HepG2 (cell line): Measurements from ENCODE around the gene ARL16. TPM values are rescaled to one million over a fixed set of nuclear protein-coding genes. Genes with fewer than 3 reads are reported as not detected.
A peak's percentile ranks its signal among the peaks of the same experiment; 100 is the strongest.

Source experiments
- FOXM1 ChIP-seq: sonication (generic); formaldehyde crosslinking; IDR thresholded peaks from 2 replicates; pipeline ENCODE4 v1.5.0; 2020; ENCODE audit warnings: missing genetic modification reagents
- GFI1 ChIP-seq: sonication (generic); formaldehyde crosslinking; IDR thresholded peaks from 2 replicates; pipeline ENCODE4 v1.5.0; 2020; ENCODE audit warnings: missing genetic modification reagents, mild to moderate bottlenecking, borderline replicate concordance
- MED8 ChIP-seq: sonication (generic); formaldehyde crosslinking; IDR thresholded peaks from 2 replicates; pipeline ENCODE4 v1.8.1; 2023; ENCODE audit warnings: mild to moderate bottlenecking, missing genetic modification reagents; ENCODE audit not compliant: insufficient replicate concordance
- MXD4 ChIP-seq: IDR thresholded peaks from 2 replicates; pipeline ENCODE4 v1.6.1; 2016; ENCODE audit warnings: mild to moderate bottlenecking, missing biosample characterization, missing genetic modification reagents
- NCOA5 ChIP-seq: sonication (generic); formaldehyde crosslinking; IDR thresholded peaks from 2 replicates; pipeline ENCODE4 v1.4.0; 2020; ENCODE audit warnings: missing genetic modification reagents
- SATB2 ChIP-seq: sonication (generic); formaldehyde crosslinking; IDR thresholded peaks from 2 replicates; pipeline ENCODE4 v1.5.0; 2020; ENCODE audit warnings: missing genetic modification reagents
- SMAD9 ChIP-seq: sonication (generic); formaldehyde crosslinking; IDR thresholded peaks from 2 replicates; pipeline ENCODE4 v1.5.1; 2020; ENCODE audit warnings: mild to moderate bottlenecking, missing genetic modification reagents
- TOPORS ChIP-seq: sonication (generic); formaldehyde crosslinking; IDR thresholded peaks from 2 replicates; pipeline ENCODE4 v1.8.0; 2023; ENCODE audit warnings: mild to moderate bottlenecking, missing genetic modification reagents
- ZNF549 ChIP-seq: sonication (generic); formaldehyde crosslinking; IDR thresholded peaks from 2 replicates; pipeline ENCODE4 v1.5.0; 2020; ENCODE audit warnings: missing genetic modification reagents
- polyA plus RNA-seq, 8 experiments: library from polyadenylated mRNA; depleted of rRNA in 3 of 8; stranded (reverse) in 7 of 8; unstranded in 1 of 8; fragments of >200 nt; fragmentation: Illumina TruSeq in 4 of 8; extraction: Trizol in 4 of 8; gene quantifications; 2 replicates each; pipeline versions ENCODE4 v1.2.1 to v1.2.3, GENCODE V29; 2011 to 2016; ENCODE audit warnings: low read depth in 4 of 8, missing spikeins in 1 of 8, mixed read lengths in 1 of 8; ENCODE audit not compliant: insufficient read depth in 1 of 8
- total RNA-seq, 5 experiments: library from RNA; depleted of rRNA; stranded (reverse); fragments of >200 nt; fragmentation: Illumina TruSeq; extraction: Trizol; gene quantifications; 2 replicates each; pipeline ENCODE4 v1.2.3, GENCODE V29; 2016; ENCODE audit warnings: low read depth in 1 of 5
- TF ChIP-seq, protein P1 (sequence below): IDR thresholded peaks from 2 replicates; pipeline ENCODE4 v1.6.1; 2016
- TF ChIP-seq, protein P2 (sequence below): sonication (generic); formaldehyde crosslinking; IDR thresholded peaks from 2 replicates; pipeline ENCODE4 v1.5.0; 2020; ENCODE audit warnings: missing genetic modification reagents, mild to moderate bottlenecking, borderline replicate concordance
- TF ChIP-seq, protein P3 (sequence below): sonication (generic); formaldehyde crosslinking; IDR thresholded peaks from 2 replicates; pipeline ENCODE4 v1.8.0; 2022; ENCODE audit warnings: missing genetic modification reagents, mild to moderate bottlenecking, moderate library complexity, borderline replicate concordance
- TF ChIP-seq, protein P4 (sequence below): sonication (generic); formaldehyde crosslinking; IDR thresholded peaks from 2 replicates; pipeline ENCODE4 v1.8.0; 2022; ENCODE audit warnings: mild to moderate bottlenecking, missing genetic modification reagents, moderate library complexity
- TF ChIP-seq, protein P5 (sequence below): sonication (generic); formaldehyde crosslinking; IDR thresholded peaks from 2 replicates; pipeline ENCODE4 v1.9.0; 2021; ENCODE audit warnings: missing genetic modification reagents, borderline replicate concordance
- TF ChIP-seq, protein P6 (sequence below): sonication (generic); formaldehyde crosslinking; IDR thresholded peaks from 2 replicates; pipeline ENCODE4 v1.4.0; 2020; ENCODE audit warnings: missing genetic modification reagents
- TF ChIP-seq, protein P7 (sequence below): sonication (generic); formaldehyde crosslinking; conservative IDR thresholded peaks from 2 replicates; pipeline ENCODE4 v1.4.0; 2020; ENCODE audit warnings: missing genetic modification reagents

Gene ARL16
- total and polyA plus RNA-seq, 2 of the 13 experiments (the other 11 are each of a cell fraction or from before 2014, with no cell fraction given), result 20.8 to 30.8 TPM

DNA sequence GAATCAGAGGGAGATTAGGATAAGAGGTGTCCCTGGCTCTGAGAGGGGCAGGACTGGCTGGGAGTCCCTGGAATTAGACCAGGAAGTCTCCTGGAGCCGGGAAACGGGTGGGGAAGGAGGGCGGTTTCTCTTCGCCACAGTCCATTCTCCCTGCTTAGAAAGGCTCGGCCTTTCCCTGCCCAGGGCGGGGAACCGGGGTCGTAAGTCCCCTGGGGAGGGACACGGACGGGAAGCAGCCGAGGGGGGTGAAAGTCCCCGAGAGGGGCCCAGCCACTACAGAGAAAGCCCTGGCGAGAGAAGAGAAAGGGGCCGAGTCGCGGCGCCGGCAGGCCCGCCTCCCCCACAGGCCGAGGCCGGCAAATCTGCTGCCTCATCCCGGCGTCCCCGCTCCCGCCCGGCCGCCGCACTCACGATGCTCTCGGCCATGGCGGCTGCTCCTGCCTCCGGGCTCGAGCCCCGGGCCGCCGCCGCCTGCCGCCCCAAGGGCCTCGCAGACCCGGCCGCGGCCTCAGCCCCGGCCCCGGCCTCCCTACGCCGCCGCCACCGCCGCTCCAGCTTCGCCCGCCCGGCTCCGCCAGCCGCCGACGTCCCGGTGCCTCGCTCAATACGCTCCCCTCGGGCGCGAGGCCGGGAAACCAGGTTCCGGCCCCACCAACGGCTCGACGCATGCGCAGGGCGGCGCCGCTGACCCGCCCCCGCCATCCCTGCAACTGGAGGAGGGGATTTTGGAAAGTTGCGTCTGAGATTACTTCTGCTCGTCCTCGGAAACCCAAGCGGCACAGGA is 46.9 kb downstream of the ARL16 start, which contains the start of the genes NPLOC4 and TSPAN10 (continued):
- TF ChIP-seq NCOA5 (CRISPR knock-in tag), result no peak
- TF ChIP-seq SATB2 (CRISPR knock-in tag), result 0 out of 2 replicates have a peak, but pooled peaks have one; percentile 38
- TF ChIP-seq, protein P1, sequence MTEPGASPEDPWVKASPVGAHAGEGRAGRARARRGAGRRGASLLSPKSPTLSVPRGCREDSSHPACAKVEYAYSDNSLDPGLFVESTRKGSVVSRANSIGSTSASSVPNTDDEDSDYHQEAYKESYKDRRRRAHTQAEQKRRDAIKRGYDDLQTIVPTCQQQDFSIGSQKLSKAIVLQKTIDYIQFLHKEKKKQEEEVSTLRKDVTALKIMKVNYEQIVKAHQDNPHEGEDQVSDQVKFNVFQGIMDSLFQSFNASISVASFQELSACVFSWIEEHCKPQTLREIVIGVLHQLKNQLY, result peak; percentile 58; the same call in 1 of the 2 replicates
- TF ChIP-seq, protein P2, sequence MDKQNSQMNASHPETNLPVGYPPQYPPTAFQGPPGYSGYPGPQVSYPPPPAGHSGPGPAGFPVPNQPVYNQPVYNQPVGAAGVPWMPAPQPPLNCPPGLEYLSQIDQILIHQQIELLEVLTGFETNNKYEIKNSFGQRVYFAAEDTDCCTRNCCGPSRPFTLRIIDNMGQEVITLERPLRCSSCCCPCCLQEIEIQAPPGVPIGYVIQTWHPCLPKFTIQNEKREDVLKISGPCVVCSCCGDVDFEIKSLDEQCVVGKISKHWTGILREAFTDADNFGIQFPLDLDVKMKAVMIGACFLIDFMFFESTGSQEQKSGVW (CRISPR knock-in tag), result no peak
- TF ChIP-seq SMAD9 (CRISPR knock-in tag), result no peak
- no peak for TF ChIP-seq GFI1
- 0 out of 2 replicates have a peak, but pooled peaks have one; percentile 15 for TF ChIP-seq ZNF549 (CRISPR knock-in tag)
- TF ChIP-seq, protein P3, sequence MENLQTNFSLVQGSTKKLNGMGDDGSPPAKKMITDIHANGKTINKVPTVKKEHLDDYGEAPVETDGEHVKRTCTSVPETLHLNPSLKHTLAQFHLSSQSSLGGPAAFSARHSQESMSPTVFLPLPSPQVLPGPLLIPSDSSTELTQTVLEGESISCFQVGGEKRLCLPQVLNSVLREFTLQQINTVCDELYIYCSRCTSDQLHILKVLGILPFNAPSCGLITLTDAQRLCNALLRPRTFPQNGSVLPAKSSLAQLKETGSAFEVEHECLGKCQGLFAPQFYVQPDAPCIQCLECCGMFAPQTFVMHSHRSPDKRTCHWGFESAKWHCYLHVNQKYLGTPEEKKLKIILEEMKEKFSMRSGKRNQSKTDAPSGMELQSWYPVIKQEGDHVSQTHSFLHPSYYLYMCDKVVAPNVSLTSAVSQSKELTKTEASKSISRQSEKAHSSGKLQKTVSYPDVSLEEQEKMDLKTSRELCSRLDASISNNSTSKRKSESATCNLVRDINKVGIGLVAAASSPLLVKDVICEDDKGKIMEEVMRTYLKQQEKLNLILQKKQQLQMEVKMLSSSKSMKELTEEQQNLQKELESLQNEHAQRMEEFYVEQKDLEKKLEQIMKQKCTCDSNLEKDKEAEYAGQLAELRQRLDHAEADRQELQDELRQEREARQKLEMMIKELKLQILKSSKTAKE (CRISPR knock-in tag), result peak; percentile 32; the same call in 1 of the 2 replicates
- TF ChIP-seq, protein P4, sequence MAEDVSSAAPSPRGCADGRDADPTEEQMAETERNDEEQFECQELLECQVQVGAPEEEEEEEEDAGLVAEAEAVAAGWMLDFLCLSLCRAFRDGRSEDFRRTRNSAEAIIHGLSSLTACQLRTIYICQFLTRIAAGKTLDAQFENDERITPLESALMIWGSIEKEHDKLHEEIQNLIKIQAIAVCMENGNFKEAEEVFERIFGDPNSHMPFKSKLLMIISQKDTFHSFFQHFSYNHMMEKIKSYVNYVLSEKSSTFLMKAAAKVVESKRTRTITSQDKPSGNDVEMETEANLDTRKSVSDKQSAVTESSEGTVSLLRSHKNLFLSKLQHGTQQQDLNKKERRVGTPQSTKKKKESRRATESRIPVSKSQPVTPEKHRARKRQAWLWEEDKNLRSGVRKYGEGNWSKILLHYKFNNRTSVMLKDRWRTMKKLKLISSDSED (CRISPR knock-in tag), result no peak
- TF ChIP-seq MED8 (CRISPR knock-in tag), result peak; percentile 96
- TF ChIP-seq, protein P5, sequence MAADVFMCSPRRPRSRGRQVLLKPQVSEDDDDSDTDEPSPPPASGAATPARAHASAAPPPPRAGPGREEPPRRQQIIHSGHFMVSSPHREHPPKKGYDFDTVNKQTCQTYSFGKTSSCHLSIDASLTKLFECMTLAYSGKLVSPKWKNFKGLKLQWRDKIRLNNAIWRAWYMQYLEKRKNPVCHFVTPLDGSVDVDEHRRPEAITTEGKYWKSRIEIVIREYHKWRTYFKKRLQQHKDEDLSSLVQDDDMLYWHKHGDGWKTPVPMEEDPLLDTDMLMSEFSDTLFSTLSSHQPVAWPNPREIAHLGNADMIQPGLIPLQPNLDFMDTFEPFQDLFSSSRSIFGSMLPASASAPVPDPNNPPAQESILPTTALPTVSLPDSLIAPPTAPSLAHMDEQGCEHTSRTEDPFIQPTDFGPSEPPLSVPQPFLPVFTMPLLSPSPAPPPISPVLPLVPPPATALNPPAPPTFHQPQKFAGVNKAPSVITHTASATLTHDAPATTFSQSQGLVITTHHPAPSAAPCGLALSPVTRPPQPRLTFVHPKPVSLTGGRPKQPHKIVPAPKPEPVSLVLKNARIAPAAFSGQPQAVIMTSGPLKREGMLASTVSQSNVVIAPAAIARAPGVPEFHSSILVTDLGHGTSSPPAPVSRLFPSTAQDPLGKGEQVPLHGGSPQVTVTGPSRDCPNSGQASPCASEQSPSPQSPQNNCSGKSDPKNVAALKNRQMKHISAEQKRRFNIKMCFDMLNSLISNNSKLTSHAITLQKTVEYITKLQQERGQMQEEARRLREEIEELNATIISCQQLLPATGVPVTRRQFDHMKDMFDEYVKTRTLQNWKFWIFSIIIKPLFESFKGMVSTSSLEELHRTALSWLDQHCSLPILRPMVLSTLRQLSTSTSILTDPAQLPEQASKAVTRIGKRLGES (CRISPR knock-in tag), result no peak; the same call in 1 of the 2 replicates
- TF ChIP-seq, protein P6, sequence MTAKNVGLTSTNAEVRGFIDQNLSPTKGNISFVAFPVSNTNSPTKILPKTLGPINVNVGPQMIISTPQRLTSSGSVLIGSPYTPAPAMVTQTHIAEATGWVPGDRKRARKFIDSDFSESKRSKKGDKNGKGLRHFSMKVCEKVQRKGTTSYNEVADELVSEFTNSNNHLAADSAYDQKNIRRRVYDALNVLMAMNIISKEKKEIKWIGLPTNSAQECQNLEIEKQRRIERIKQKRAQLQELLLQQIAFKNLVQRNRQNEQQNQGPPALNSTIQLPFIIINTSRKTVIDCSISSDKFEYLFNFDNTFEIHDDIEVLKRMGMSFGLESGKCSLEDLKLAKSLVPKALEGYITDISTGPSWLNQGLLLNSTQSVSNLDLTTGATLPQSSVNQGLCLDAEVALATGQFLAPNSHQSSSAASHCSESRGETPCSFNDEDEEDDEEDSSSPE (CRISPR knock-in tag), result peak; percentile 90
- TF ChIP-seq MXD4, result peak; percentile 50
- TF ChIP-seq, protein P7, sequence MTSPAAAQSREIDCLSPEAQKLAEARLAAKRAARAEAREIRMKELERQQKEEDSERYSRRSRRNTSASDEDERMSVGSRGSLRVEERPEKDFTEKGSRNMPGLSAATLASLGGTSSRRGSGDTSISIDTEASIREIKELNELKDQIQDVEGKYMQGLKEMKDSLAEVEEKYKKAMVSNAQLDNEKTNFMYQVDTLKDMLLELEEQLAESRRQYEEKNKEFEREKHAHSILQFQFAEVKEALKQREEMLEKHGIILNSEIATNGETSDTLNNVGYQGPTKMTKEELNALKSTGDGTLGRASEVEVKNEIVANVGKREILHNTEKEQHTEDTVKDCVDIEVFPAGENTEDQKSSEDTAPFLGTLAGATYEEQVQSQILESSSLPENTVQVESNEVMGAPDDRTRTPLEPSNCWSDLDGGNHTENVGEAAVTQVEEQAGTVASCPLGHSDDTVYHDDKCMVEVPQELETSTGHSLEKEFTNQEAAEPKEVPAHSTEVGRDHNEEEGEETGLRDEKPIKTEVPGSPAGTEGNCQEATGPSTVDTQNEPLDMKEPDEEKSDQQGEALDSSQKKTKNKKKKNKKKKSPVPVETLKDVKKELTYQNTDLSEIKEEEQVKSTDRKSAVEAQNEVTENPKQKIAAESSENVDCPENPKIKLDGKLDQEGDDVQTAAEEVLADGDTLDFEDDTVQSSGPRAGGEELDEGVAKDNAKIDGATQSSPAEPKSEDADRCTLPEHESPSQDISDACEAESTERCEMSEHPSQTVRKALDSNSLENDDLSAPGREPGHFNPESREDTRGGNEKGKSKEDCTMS, result no peak
- 0 out of 2 replicates have a peak, but pooled peaks have one; percentile 77 for TF ChIP-seq FOXM1 (CRISPR knock-in tag)
- TF ChIP-seq TOPORS (CRISPR knock-in tag), result peak; percentile 55; the same call in 1 of the 2 replicates
